GM23338 (cell line): Measurements from ENCODE around the gene CNOT11. TPM values are rescaled to one million over a fixed set of nuclear protein-coding genes. Genes with fewer than 3 reads are reported as not detected.

ENCODE experiments used
- ATAC-seq: fragments of 200-7000 bp; cut with Tn5 transposase; 3 replicates; pipeline ENCODE4 v1.9.1; 2020
- DNase-seq: peaks from one replicate; pipeline ENCODE4 v3.0.0-alpha.2; 2015; ENCODE audit warnings: low spot score
- H2AFZ ChIP-seq: fragments of 200-600 bp; sonication (generic); 2 replicates; pipeline ENCODE4 v1.8.0; 2016; ENCODE audit warnings: antibody characterized with exemption, mild to moderate bottlenecking, moderate library complexity
- H3F3A ChIP-seq: fragments of 200-600 bp; sonication (generic); replicated peaks from 2 replicates; pipeline ENCODE4 v1.8.0; 2017; ENCODE audit warnings: antibody characterized with exemption, mixed run types, low read depth
- H3K27ac ChIP-seq: fragments of 200-600 bp; sonication (generic); 2 replicates; pipeline ENCODE4 v1.6.1; 2016; ENCODE audit warnings: low read depth
- H3K27me3 ChIP-seq: fragments of 200-600 bp; sonication (generic); 2 replicates; pipeline ENCODE4 v1.8.0; 2016; ENCODE audit warnings: mild to moderate bottlenecking, mixed run types, moderate library complexity; ENCODE audit not compliant: insufficient read depth
- H3K36me3 ChIP-seq: fragments of 200-600 bp; sonication (generic); 2 replicates; pipeline ENCODE4 v1.8.0; 2016; ENCODE audit warnings: mild to moderate bottlenecking; ENCODE audit not compliant: insufficient read depth
- H3K4me1 ChIP-seq: fragments of 200-600 bp; sonication (generic); 2 replicates; pipeline ENCODE4 v1.8.0; 2016; ENCODE audit warnings: mild to moderate bottlenecking, moderate library complexity; ENCODE audit not compliant: insufficient read depth
- H3K4me2 ChIP-seq: fragments of 200-600 bp; sonication (generic); 2 replicates; pipeline ENCODE4 v1.7.1; 2017; ENCODE audit warnings: mixed run types
- H3K4me3 ChIP-seq: fragments of 200-600 bp; sonication (generic); 2 replicates; pipeline ENCODE4 v1.6.1; 2016; ENCODE audit warnings: mixed run types
- H3K79me2 ChIP-seq: fragments of 200-600 bp; sonication (generic); replicated peaks from 2 replicates; pipeline ENCODE4 v1.8.0; 2017; ENCODE audit warnings: mild to moderate bottlenecking; ENCODE audit not compliant: insufficient read depth
- H3K9me2 ChIP-seq: fragments of 200-600 bp; sonication (generic); 2 replicates; pipeline ENCODE4 v1.8.0; 2017; ENCODE audit not compliant: insufficient read depth
- H4K20me1 ChIP-seq: fragments of 200-600 bp; sonication (generic); replicated peaks from 2 replicates; pipeline ENCODE4 v1.8.0; 2017; ENCODE audit warnings: mild to moderate bottlenecking; ENCODE audit not compliant: insufficient read depth
- H3K27ac Mint-ChIP-seq: 2 replicates; pipeline ENCODE4 v1.8.0; 2020; ENCODE audit warnings: inconsistent platforms, mild to moderate bottlenecking, moderate library complexity, mixed read lengths
- H3K27me3 Mint-ChIP-seq: 3 replicates; pipeline ENCODE4 v1.8.0; 2022; ENCODE audit warnings: low read depth, mild to moderate bottlenecking, moderate library complexity, mixed read lengths, inconsistent platforms; ENCODE audit not compliant: insufficient read depth, poor library complexity
- H3K36me3 Mint-ChIP-seq: 3 replicates; pipeline ENCODE4 v1.8.0; 2021; ENCODE audit warnings: low read depth, mild to moderate bottlenecking, inconsistent platforms, moderate library complexity, mixed read lengths
- H3K4me1 Mint-ChIP-seq: 3 replicates; pipeline ENCODE4 v1.8.0; 2020; ENCODE audit warnings: mild to moderate bottlenecking, inconsistent platforms, mixed read lengths
- H3K4me3 Mint-ChIP-seq: 3 replicates; pipeline ENCODE4 v1.8.0; 2021; ENCODE audit warnings: moderate library complexity, mild to moderate bottlenecking, inconsistent platforms, mixed read lengths
- H3K9me3 Mint-ChIP-seq: 3 replicates; pipeline ENCODE4 v1.8.0; 2020; ENCODE audit warnings: moderate library complexity, mild to moderate bottlenecking, inconsistent platforms, mixed read lengths
- CREB1 ChIP-seq: fragments of 250-450 bp; sonication (Bioruptor Pico); IDR thresholded peaks from 2 replicates; pipeline ENCODE4 v1.5.0; 2020; ENCODE audit warnings: low read depth, mild to moderate bottlenecking, moderate library complexity
- EZH2 ChIP-seq: fragments of 200-600 bp; sonication (generic); IDR thresholded peaks from one replicate; pipeline ENCODE4 v1.8.0; 2017; ENCODE audit warnings: antibody characterized with exemption, mild to moderate bottlenecking, low read depth; ENCODE audit not compliant: unreplicated experiment
- EZH2phosphoT487 ChIP-seq: fragments of 200-600 bp; sonication (generic); IDR thresholded peaks from one replicate; pipeline ENCODE4 v1.8.1; 2018; ENCODE audit warnings: antibody characterized with exemption; ENCODE audit not compliant: unreplicated experiment
- JUNB ChIP-seq: IDR thresholded peaks from one replicate; pipeline ENCODE4 v1.6.1; 2016; ENCODE audit warnings: antibody characterized with exemption; ENCODE audit not compliant: unreplicated experiment
- POLR2AphosphoS5 ChIP-seq: IDR thresholded peaks from 2 replicates; pipeline ENCODE4 v1.6.1; 2016; ENCODE audit warnings: antibody characterized with exemption, low read depth
- REST ChIP-seq: IDR thresholded peaks from one replicate; pipeline ENCODE4 v1.6.1; 2018; ENCODE audit warnings: antibody characterized with exemption; ENCODE audit not compliant: unreplicated experiment
- ZNF114 ChIP-seq: fragments of 250-450 bp; sonication (Bioruptor Pico); IDR thresholded peaks from 2 replicates; pipeline ENCODE4 v1.5.0; 2020; ENCODE audit warnings: mild to moderate bottlenecking, moderate library complexity
- ZNF331 ChIP-seq: fragments of 250-450 bp; sonication (Bioruptor Pico); IDR thresholded peaks from 2 replicates; pipeline ENCODE4 v1.5.0; 2020; ENCODE audit warnings: low read depth, mild to moderate bottlenecking, moderate library complexity
- polyA plus RNA-seq: library from polyadenylated mRNA; unstranded; fragments of >200 nt; fragmentation: Nextera tagmentation; extraction: Ambion mirVana; gene quantifications from 2 replicates; pipeline ENCODE4 v1.2.1, GENCODE V29; 2016
- total RNA-seq: library from RNA; depleted of rRNA; stranded (reverse); fragments of >200 nt; shearing (Covaris generic); gene quantifications from 2 replicates; pipeline ENCODE4 v1.2.3, GENCODE V29; 2014
- TF ChIP-seq, protein P1 (sequence below), 2 experiments: fragments of 200-600 bp in 1 of 2; sonication (generic) in 1 of 2; conservative IDR thresholded peaks; 2 replicates each; pipeline versions ENCODE4 v1.5.1 to v1.6.1; 2016 to 2017; ENCODE audit warnings: antibody characterized with exemption in 2 of 2, low read depth in 2 of 2, mild to moderate bottlenecking in 2 of 2, moderate library complexity in 1 of 2
- TF ChIP-seq, protein P2 (sequence below): IDR thresholded peaks from 2 replicates; pipeline ENCODE4 v1.6.1; 2016; ENCODE audit warnings: antibody characterized with exemption

CNOT11 gene
- total and polyA plus RNA-seq, 2 experiments from 2014 or later: 34.8 to 74.2 TPM

GRCh38 chr2:101291973-101292372 is 39.3 kb downstream of the CNOT11 start (continued):
- TF ChIP-seq REST (no peak), POLR2AphosphoS5 (no peak), EZH2 (no peak)

- ATAC-seq (no peak), DNase-seq (no peak)
- Histone ChIP-seq H3K4me3 (no peak overlapping the region), H3K27me3 (no peaks in the 10 kb centered on the region), H3K9me2 (no peaks in the 10 kb centered on the region), H3K4me2 (no peak overlapping the region), H3K36me3 (peaks cover 5% of the 10 kb centered on the region; the same call in 1 of the 2 replicates), H3F3A (no peaks in the 10 kb centered on the region), H3K4me1 (no peaks in the 10 kb centered on the region), H3K79me2 (peaks cover 46% of the 10 kb centered on the region), H2AFZ (no peak overlapping the region), H3K27ac (no peak overlapping the region), H4K20me1 (peaks cover 13% of the 10 kb centered on the region; the same call in 1 of the 2 replicates)
- no peaks in the 10 kb centered on the region for H3K27me3 Mint-ChIP-seq
- peaks cover 6% of the 10 kb centered on the region; the same call in 2 of the 3 replicates for H3K36me3 Mint-ChIP-seq
- H3K9me3 Mint-ChIP-seq: no peaks in the 10 kb centered on the region
- no peak overlapping the region; the same call in 1 of the 2 replicates for H3K27ac Mint-ChIP-seq
- H3K4me1 Mint-ChIP-seq: no peaks in the 10 kb centered on the region; the same call in 1 of the 3 replicates
- H3K4me3 Mint-ChIP-seq: no peak overlapping the region
- TF ChIP-seq CREB1 (CRISPR knock-in tag) (no peak), POLR2AphosphoS5 (no peak)
Measured at GRCh38 chr2:101293544-101293943, 40.9 kb downstream of the CNOT11 start.

- Histone ChIP-seq H3K9me2 (no peaks in the 10 kb centered on the region), H3K27me3 (no peaks in the 10 kb centered on the region), H3K27ac (no peak overlapping the region), H3K36me3 (no peaks in the 10 kb centered on the region; the same call in 1 of the 2 replicates), H3K79me2 (peaks cover 59% of the 10 kb centered on the region), H4K20me1 (peaks cover 16% of the 10 kb centered on the region; the same call in 1 of the 2 replicates), H3K4me3 (no peak overlapping the region), H3F3A (no peaks in the 10 kb centered on the region), H3K4me2 (no peak overlapping the region), H2AFZ (no peak overlapping the region), H3K4me1 (0 out of 2 replicates have a peak, but pooled peaks cover 1% of the 10 kb centered on the region)
- ATAC-seq (no peak), DNase-seq (no peak)
- H3K27me3 Mint-ChIP-seq: no peaks in the 10 kb centered on the region
- H3K4me3 Mint-ChIP-seq: no peak overlapping the region
- no peaks in the 10 kb centered on the region for H3K9me3 Mint-ChIP-seq
- H3K27ac Mint-ChIP-seq: no peak overlapping the region
- H3K36me3 Mint-ChIP-seq: peaks cover 6% of the 10 kb centered on the region; the same call in 2 of the 3 replicates
- peaks cover under 1% of the 10 kb centered on the region; the same call in 2 of the 3 replicates for H3K4me1 Mint-ChIP-seq
- TF ChIP-seq ZNF114 (no peak), EZH2 (no peak), POLR2AphosphoS5 (no peak), JUNB (no peak), EZH2phosphoT487 (no peak), REST (no peak), ZNF331 (CRISPR knock-in tag) (no peak), CREB1 (CRISPR knock-in tag) (no peak)
- TF ChIP-seq, protein P1, sequence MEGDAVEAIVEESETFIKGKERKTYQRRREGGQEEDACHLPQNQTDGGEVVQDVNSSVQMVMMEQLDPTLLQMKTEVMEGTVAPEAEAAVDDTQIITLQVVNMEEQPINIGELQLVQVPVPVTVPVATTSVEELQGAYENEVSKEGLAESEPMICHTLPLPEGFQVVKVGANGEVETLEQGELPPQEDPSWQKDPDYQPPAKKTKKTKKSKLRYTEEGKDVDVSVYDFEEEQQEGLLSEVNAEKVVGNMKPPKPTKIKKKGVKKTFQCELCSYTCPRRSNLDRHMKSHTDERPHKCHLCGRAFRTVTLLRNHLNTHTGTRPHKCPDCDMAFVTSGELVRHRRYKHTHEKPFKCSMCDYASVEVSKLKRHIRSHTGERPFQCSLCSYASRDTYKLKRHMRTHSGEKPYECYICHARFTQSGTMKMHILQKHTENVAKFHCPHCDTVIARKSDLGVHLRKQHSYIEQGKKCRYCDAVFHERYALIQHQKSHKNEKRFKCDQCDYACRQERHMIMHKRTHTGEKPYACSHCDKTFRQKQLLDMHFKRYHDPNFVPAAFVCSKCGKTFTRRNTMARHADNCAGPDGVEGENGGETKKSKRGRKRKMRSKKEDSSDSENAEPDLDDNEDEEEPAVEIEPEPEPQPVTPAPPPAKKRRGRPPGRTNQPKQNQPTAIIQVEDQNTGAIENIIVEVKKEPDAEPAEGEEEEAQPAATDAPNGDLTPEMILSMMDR (conservative IDR thresholded peaks at IDR 0.05; ENCODE audit: low read depth in 2 of 2): no peak
- TF ChIP-seq, protein P2, sequence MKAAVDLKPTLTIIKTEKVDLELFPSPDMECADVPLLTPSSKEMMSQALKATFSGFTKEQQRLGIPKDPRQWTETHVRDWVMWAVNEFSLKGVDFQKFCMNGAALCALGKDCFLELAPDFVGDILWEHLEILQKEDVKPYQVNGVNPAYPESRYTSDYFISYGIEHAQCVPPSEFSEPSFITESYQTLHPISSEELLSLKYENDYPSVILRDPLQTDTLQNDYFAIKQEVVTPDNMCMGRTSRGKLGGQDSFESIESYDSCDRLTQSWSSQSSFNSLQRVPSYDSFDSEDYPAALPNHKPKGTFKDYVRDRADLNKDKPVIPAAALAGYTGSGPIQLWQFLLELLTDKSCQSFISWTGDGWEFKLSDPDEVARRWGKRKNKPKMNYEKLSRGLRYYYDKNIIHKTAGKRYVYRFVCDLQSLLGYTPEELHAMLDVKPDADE: no peak
Measured at GRCh38 chr2:101294861-101295260, 42.2 kb downstream of the CNOT11 start.
